Measurements from ENCODE around the gene ADAM8. TPM values are rescaled to one million over a fixed set of nuclear protein-coding genes. Genes with fewer than 3 reads are reported as not detected.

Gene ADAM8
- total and polyA plus RNA-seq, 2 of the 4 experiments (the other 2 are of a cell fraction) = under 0.01 to 0.74 TPM

GRCh38 chr10:133247681-133248333 is 28.9 kb downstream of the ADAM8 start:
- no peak overlapping the region for H3K27ac ChIP-seq (ENCODE audit: insufficient read depth, low read length)
- H3K56ac ChIP-seq (ENCODE audit: extremely low read depth, insufficient read depth, low read length) = no peak overlapping the region
- in situ Hi-C loops (cut with MboI; ENCODE audit: low sequenced_read_pairs) (no loop called here), dilution Hi-C loops (cut with HindIII; ENCODE audit: low sequenced_read_pairs, unreplicated experiment) (no loop called here), intact Hi-C loops (cut with micrococcal nuclease) (no loop called here)
- H4K5ac ChIP-seq (ENCODE audit: low read depth, low read length) = no peak overlapping the region
- no TSS peak for BruUV-seq (replicated peaks)
- no peak overlapping the region for H3K9ac ChIP-seq (ENCODE audit: low read depth, low read length)
- H4K20me1 ChIP-seq (ENCODE audit: insufficient read depth, low read length) = no peaks in the 10 kb centered on the region; the same call in 1 of the 2 replicates
- CTCF ChIA-PET = no interaction called here
- no peaks in the 10 kb centered on the region for H3K9me3 ChIP-seq (ENCODE audit: control insufficient read depth, insufficient read depth, low read length)
- H3K14ac ChIP-seq (replicated peaks; ENCODE audit: low read depth, low read length) = no peak overlapping the region
- no peak overlapping the region for H3K4me2 ChIP-seq (ENCODE audit: low read depth, low read length)
- H3K18ac ChIP-seq (ENCODE audit: low read depth, low read length) = no peak overlapping the region
- no peak overlapping the region for H3K23ac ChIP-seq (ENCODE audit: low read depth, low read length)
- H4K91ac ChIP-seq (ENCODE audit: insufficient read depth, low read depth, low read length) = no peak overlapping the region
- TF ChIP-seq RAD21 (IDR thresholded peaks at IDR 0.05; ENCODE audit: low read length) = no peak
- no peak for TF ChIP-seq MXI1 (IDR thresholded peaks at IDR 0.05; ENCODE audit: borderline replicate concordance, low read depth, low read length)
- TF ChIP-seq SMC3 (IDR thresholded peaks at IDR 0.05; ENCODE audit: low read depth, low read length) = no peak
- no peak for TF ChIP-seq RCOR1 (IDR thresholded peaks at IDR 0.05; ENCODE audit: insufficient replicate concordance, low read length)
- TF ChIP-seq NFE2L2 (IDR thresholded peaks at IDR 0.05; ENCODE audit: low read depth, low read length) = no peak
- TF ChIP-seq MAZ (IDR thresholded peaks at IDR 0.05; ENCODE audit: borderline replicate concordance, low read depth, low read length) = no peak
- no peak for TF ChIP-seq POLR2A (IDR thresholded peaks at IDR 0.05; ENCODE audit: low read depth, low read length)
- no peak for TF ChIP-seq CTCF (conservative IDR thresholded peaks at IDR 0.05; ENCODE audit: low read depth, low read length)
- TF ChIP-seq FOS (IDR thresholded peaks at IDR 0.05; ENCODE audit: low read depth, low read length) = no peak
- TF ChIP-seq RFX5 (IDR thresholded peaks at IDR 0.05; ENCODE audit: low read depth, low read length) = no peak
- no peak for TF ChIP-seq CEBPB (IDR thresholded peaks at IDR 0.05; ENCODE audit: low read depth, low read length)
- peaks cover 4% of the 10 kb centered on the region for H3K9me1 ChIP-seq (ENCODE audit: insufficient read depth, low read length)
- no peak overlapping the region for H2BK5ac ChIP-seq (ENCODE audit: low read depth, low read length, poor library complexity, severe bottlenecking)
- H3K4me3 ChIP-seq (ENCODE audit: insufficient read depth, low read depth, low read length) = no peak overlapping the region
- ATAC-seq (ENCODE audit: low read depth) = no peak
- peak overlapping the region; percentile 42 for H2AK9ac ChIP-seq (replicated peaks; ENCODE audit: low read depth, low read length, poor library complexity)
- H2BK120ac ChIP-seq (ENCODE audit: low read depth, low read length) = no peak overlapping the region
- no peaks in the 10 kb centered on the region for H3K4me1 ChIP-seq (ENCODE audit: control insufficient read depth, insufficient read depth, low read length)
- no peak overlapping the region for H2AK5ac ChIP-seq (ENCODE audit: low read depth, low read length)
- no peak overlapping the region for H3K4ac ChIP-seq (ENCODE audit: low read depth, low read length)
- H3K27me3 ChIP-seq (ENCODE audit: control insufficient read depth, insufficient read depth, low read length) = peaks cover 16% of the 10 kb centered on the region
- WGBS, 2 experiments (ENCODE audit: extremely low coverage in 2 of 2, insufficient read length in 1 of 2) = 82% methylated on average over 15 of the region's 36 CpGs; no CpG with 5 or more reads in 1 of the 2 experiments
- H3K79me1 ChIP-seq (ENCODE audit: low read depth in 1 of 2, low read length in 2 of 2) = no peaks in the 10 kb centered on the region
- POLR2A ChIA-PET (ENCODE audit: unreplicated experiment) = no interaction called here
- no peak overlapping the region for H2BK20ac ChIP-seq (ENCODE audit: low read depth, low read length)
- no peak for DNase-seq
- H2AFZ ChIP-seq (replicated peaks; ENCODE audit: low read length, poor library complexity) = no peak overlapping the region
- no peak overlapping the region for H2BK15ac ChIP-seq (ENCODE audit: low read depth, low read length)
- H4K8ac ChIP-seq (ENCODE audit: low read depth in 2 of 2, low read length in 2 of 2) = no peak overlapping the region
- H3K36me3 ChIP-seq (ENCODE audit: control insufficient read depth, insufficient read depth, low read length) = no peaks in the 10 kb centered on the region
